Putamen (tissue), 1 donor: Measurements from ENCODE around the gene TMEM271.

Source experiments
- DNase-seq: peaks from one replicate; pipeline ENCODE4 v3.0.0-alpha.2; 2016; ENCODE audit warnings: low spot score

TMEM271 gene, protein sequence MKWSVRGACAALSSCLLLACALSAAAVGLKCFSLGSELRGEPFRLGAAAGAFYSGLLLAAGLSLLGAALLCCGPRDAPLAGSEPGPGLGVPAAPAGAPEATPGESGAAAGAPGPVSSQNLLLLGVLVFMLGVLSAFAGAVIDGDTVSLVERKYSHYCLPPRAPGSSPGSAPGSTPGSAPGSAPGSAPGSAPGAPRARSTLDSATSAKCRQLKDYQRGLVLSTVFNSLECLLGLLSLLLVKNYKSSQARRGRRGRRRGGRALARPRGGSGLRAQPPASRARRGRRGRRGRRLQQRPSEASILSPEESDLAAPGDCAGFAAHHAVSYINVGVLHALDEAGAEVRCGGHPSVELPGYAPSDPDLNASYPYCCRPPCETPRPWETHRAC

DNA sequence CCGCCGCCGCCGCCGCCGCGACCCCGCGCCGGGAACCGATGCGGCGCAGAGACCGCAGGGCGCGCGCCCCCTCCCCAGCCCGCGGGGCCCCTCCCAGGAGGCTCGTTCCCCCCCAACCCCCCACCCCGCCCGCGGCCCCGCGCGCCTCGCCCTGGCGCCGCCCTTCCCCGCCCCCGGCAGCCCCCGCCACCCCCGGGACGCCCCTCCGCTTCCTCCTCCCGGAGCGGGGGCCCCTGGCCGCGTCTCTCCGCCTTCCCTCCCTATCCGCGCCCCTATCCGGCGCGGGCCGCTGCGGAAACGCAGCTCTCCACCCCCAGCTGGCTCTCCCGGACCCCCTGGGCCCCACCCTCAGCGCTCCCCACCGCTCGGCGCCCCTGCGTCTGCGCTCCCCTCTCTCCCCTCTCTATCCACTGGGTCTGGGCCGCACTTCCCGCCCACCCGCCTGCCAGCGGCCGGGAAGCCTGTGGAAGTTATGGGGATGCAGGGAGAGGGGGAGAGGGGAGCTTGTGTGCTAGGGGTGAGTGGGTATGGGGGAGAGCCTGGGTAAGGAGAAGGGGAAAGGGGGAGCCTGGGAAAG lies at the start of gene TMEM271:
TMEM271 (minus strand) TSS at position 51 of the 577 bp plus-strand sequence. CDS start 233 bp downstream, outside the sequence.
- DNase-seq = no peak

DNA sequence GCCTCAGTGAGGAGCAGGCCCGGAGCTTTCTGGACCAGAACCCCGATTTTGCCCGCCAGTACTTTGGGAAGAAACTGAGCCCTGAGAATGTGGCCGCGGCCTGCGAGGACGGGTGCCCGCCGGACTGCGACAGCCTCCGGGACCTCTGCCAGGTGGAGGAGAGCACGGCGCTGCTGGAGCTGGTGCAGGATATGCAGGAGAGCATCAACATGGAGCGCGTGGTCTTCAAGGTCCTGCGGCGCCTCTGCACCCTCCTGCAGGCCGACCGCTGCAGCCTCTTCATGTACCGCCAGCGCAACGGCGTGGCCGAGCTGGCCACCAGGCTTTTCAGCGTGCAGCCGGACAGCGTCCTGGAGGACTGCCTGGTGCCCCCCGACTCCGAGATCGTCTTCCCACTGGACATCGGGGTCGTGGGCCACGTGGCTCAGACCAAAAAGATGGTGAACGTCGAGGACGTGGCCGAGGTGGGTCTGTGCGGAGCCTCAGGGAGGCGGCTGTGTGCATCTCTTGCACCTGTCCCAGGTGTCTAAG lies 49.6 kb upstream of the TMEM271 start:
- no peak for DNase-seq

DNA sequence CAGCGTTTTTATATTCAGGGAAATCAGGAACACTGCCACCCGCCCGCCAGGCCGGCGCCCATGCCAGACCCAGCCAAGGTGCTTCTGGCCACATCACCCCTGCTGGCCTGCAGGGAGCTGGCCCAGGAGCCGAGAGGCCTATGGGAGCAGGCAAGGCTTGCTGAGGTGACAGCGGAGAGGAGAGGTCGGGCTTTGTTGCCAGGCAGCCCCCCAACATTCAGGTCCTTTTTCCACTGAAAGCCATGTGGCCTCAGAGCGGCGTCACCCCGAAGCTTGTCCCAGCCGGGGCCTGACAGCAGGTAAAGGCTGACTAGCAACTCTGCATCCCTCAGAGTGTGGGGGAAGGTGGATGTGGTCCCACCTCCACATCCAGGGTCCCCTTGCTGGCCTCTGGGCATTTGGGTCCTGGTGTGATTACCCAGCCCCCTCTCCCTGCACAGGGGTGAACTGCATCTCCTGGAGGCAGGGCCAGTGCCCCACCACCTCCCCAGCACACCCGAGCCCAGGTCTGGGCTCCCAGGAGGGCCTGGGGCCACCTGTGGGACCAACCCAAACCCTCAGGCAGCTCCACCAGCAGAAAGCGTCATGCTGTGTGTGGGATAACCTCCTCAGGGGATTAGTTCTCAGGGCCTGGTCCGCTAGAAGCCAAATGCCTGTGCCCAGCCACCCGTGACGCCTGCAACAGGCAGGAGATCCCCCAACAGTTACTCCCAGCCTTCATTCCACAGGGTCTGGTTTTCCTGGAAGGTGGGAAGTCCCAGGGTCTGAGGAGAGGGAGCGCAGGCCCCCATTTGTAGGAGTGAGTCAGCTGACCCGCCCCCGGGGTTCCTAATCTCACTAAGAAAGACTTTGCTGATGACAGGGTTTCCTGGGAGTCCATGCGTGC lies 48.9 kb upstream of the TMEM271 start, which contains the start of gene PDE6B:
PDE6B (plus strand) TSS at position 869 of the 886 bp plus-strand sequence. CDS start 54 bp downstream, outside the sequence.
- no peak for DNase-seq

DNA sequence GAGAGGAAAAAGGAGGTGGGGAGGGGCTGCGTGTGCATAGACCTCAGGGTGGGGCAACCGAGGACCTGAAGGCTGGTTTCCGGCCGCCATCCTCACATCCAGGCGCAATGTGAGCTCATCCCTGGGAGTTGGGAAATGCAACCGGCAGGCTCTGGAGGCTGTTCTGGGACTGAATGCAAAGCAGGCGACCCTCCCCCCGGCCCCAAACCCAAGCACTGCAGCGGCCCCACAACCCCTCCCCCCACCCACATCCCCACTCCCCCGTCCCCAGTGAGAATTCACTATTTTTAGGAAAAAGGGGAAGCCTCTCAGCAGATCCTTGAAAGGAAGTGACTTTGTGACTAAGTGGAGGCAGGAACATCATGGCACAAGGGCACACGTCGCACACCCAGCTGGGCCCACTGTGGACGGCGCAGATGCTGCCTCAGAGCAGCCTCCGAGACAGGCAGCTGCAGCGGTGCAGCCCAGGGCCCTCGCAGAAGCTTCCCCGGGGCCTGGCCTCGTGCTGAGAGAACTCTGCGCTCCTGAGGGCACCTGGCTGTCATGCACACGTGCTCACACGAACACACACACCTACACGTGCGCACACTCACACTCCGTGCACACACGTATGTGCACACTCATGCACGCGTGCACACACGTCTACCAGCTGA lies 47.9 kb upstream of the TMEM271 start:
- DNase-seq = no peak

DNA sequence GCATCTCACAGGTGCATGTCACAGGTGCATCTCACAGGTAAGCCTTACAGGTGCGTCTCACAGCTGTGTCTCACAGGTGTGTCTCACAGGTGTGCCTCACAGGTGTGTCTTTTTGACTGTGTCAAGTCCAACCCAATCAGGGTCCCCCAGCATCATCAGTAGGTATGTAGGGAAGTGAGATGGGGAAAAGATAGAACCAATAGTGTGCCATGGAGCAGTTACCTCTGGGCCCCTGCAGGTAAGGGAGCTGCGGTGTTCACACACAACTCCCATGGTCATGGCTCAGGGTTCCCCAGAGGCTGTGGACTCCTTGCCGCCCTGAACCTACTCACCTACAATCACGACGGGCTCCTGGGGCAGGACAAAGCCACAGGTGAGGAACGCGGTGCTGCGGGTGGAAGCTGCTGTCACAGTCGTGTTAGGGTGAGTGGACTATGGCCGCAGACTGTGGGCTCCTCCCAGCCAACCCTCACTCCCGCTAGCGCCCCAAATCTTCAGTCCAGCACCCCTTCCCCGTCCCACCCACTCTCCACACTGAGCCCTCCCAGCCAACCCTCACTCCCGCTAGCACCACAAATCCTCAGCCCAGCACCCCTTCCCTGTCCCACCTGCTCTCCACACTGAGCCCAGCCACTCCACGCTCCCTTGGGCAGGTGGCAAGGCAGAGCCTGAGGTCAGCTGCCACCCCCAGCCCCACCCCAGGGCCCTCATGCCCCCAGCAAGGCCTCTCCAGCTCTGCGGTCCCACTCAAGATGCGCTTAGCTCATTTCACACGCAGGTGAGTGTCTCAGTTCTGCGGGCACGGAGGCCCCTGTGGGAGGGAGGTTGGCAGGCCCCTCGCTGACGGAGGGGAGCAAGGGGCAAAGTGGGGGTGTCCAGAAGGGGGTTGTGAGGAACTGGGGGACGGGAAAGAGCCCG lies 47.2 kb upstream of the TMEM271 start:
- no peak for DNase-seq

DNA sequence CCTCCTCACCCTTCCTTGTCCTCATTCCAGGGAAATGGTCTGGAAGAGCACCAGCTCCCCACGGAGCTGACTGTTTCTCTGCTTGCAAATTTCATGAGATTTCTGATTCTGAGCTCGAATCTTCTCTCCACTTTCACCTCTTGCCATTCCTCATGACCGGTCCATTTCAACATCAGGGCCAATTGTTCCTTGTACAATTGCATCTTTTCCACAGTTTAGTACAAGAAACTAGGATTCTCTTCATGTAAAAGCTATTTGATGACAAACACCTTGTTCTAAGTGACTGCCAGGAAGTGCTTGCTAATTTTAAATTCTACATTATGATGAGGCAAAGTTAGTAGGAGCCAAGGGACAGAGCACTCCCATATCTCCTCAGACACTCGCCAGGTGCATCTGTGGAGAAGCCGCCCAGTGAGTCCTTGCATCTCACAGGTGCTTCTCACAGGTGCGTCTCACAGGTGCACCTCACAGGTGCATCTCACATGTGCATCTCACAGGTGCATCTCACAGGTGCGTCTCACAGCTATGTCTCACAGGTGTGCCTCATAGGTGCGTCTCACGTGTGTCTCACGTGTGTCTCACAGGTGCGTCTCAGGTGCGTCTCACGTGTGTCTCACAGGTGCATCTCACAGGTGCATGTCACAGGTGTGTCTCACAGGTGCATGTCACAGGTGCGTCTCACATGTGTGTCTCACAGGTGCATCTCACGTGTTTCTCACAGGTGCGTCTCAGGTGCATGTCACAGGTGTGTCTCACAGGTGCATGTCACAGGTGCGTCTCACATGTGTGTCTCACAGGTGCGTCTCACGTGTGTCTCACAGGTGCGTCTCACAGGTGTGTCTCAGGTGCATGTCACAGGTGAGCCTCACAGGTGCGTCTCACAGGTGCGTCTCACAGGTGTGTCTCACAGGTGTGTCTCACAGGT lies 46.2 kb upstream of the TMEM271 start:
- no peak for DNase-seq

DNA sequence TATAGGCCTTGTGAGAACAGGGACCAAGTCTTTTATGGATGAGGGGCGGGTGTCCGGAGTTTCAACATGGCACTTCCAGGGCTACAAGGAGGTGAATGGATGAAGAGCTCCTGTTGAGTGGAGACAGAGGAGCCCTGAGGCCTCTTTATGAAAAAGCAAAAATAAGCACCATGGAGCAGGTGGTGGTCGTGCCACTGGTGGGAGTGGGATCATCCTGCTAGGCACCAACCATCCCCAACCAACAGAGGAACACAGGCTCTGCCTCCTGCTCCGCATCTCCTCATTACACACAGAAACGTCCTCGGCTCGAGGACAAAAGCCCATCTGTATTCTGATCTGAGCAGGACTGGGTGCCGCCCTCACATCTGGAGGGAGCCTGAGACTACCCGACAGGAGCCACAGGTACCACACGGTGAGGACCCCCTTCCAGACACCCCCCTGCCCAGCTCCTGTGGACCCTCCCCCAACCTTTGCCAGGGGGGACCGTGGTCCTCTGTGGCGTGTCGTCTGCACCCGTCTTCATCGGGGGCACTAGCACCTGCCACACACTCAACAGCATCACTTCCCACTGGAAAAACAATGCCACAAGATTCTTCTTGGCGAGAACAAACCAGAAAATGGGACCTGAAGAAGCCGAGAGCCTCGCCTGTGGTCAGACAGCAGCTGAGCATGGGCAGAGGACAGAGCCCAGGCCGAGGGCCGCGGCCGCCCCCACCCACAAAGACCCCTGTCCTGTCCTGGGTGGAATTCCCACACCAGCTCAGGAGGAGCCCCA lies 45.4 kb upstream of the TMEM271 start:
- DNase-seq = no peak

DNA sequence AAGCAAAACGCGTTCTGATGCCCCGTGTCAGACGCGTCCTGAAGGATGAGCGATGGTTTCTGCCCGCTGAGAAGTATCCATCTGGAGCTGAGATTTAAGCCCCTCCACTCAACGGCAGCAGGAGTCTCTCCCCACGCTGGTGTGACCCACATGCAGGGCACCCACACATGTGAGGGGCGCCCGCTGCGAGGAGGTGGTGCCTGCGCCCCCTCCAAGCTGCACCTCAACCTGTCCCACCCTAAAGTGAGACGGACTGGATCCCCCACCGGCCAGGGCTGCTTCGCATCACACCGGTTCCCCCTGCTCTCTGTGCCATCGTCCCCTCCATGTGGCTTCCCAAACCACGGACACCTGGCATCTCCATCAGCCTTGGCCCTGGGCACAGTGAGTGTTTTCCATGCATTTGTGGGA lies 44.8 kb upstream of the TMEM271 start:
- no peak for DNase-seq

DNA sequence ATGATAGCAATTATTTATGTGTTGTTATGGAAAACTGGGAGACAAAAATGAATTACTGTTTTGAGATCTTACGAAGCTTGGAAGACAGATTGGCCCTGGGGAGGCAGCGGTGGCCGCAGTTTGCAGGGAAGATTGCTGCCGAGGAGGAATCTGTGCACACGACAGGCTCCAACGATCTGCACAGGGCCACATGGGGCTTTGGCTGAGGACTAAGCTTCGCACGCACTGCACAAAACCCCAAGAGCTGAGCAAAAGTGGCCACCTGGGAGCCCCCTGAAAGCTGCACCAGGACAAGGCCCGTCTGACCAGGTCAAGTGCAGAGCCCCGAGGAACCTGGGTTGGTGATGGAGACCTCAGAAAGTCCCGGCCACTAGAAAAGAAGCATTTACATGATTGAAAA lies 44.1 kb upstream of the TMEM271 start:
- no peak for DNase-seq

DNA sequence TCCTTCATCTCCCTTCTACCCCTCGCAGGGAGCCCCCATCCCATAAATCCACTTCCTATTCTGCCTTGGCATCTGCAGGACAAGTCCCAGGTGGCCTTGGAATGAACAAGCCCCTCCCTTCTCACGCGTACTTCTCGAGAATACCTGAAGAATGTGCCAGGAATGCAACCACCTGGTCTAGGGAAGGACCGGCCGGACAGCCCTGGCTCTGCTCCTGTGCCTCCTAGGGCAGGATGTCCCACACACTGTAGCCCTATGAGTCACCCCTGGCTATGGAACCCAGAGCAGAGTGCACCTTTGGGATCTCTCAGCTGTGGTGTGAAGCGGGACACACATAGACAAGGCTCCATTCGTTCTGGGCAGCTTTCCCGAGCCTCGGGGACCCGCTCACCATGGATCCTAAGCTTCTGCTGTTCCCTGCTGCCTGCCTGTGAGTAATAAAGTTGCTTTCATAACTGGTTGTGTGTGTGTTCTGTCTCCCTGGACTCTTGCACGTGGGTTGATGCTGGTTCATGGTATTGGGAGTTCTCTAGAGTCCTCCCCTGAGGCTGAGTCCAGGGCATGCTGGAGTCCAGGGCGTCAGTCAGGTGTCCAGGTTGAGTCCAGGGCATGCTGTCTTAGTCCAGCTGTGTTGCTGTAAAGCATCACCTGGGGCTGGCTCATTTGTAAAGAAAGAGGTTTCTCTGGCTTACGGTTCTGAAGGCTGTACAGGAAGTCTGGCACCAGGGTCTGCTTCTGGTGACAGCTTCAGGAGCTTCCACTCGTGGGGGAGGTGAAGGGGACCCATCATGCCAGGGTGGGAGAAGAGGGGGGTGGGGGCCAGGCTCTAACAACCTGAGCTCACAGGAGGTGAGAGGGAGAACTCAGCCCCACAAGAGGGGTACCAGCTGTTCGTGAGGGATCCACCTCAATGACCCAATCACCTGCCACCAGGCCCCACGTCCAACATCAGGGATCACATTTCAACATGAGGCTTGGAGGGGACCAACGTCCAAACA lies 41.8 kb upstream of the TMEM271 start:
- DNase-seq = no peak

DNA sequence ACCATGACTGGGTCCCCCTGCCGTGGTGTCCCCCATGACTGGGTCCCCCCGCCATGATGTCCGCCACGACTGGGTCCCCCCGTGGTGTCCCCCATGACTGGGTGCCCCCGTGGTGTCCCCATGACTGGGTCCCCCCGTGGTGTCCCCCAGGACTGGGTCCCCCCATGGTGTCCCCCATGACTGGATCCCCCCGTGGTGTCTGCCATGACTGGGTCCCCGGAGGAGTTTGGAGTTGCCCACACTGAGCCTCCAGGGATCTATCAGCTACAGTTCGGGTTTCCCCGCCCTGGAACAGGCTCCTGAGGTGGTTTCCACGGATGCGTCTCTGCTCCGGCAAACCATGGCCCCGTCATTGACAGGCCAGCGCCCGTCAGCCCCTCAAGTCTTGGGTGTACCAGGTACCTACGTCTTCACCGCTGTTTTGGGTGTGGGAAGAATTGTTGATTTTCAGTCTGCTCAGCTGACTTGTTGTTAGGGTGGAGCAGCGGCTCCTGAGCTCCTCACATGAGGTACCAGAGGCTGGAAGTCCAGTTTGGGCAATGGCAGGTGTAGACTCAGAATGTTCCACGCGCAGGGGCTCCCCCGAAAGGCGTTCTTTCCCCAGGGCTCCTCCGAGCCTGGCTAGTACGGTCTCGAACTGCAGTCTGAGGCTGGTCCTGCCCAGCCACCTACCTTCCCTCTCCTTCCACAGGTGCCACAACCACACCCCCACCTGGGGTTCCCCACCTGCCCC lies 41.0 kb upstream of the TMEM271 start:
- no peak for DNase-seq

DNA sequence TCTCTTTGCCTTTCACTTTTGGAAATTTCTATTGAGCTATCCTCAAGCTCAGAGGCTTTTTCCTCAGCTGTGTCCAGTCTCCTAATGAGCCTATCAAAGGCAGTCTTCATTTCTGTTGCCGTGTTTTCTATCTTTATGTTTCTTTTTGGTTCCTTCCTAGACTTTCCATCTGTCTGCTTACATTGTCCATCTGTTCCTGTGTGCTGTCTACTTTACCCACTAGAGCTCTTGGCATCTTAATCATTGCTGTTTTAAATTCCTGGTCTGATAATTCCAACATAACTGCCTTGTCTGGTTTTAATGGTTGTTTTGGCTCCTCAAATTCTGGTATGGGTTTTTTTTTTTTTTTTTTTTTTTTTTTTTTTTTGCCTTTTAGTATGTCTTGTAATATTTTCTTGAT lies 40.0 kb upstream of the TMEM271 start:
- DNase-seq = no peak

DNA sequence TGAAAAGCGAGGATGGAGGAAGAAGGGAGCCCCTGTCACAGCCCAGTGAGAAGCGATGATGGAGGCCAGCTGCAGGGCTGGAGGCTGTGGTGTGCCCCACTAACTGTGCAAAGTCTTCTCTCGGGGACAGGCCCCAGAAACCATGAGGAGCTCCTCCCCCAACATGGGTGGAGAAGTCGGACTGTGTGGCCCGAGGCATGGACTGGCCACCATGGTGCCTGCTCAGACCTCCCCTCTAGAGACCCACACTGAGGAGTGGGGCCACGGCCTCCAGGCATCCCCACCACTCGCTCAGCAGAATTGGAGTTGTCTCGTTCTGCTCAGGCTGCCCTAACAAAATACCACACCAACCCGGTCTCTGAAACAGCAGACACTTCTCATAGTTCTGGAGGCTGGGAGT lies 37.0 kb upstream of the TMEM271 start:
- DNase-seq = no peak

DNA sequence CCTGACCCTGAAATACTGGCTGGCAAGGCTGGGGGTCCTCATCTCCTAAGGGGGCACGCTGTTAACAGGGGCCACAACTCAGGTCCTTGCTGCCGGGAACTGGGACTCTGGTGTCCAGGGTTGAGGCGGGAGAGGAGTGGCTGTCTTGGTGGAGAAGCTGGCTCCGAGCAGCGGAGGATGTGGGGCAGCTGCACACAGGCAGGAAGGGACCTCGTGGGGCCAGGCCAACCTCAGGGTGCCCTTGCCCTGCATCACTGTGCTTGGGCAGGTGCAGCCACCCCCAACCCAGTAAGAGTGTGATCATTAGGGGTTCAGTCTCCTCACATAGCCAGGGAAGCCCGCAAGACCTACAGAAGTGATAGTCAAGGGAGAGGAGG lies 36.6 kb upstream of the TMEM271 start:
- no peak for DNase-seq

DNA sequence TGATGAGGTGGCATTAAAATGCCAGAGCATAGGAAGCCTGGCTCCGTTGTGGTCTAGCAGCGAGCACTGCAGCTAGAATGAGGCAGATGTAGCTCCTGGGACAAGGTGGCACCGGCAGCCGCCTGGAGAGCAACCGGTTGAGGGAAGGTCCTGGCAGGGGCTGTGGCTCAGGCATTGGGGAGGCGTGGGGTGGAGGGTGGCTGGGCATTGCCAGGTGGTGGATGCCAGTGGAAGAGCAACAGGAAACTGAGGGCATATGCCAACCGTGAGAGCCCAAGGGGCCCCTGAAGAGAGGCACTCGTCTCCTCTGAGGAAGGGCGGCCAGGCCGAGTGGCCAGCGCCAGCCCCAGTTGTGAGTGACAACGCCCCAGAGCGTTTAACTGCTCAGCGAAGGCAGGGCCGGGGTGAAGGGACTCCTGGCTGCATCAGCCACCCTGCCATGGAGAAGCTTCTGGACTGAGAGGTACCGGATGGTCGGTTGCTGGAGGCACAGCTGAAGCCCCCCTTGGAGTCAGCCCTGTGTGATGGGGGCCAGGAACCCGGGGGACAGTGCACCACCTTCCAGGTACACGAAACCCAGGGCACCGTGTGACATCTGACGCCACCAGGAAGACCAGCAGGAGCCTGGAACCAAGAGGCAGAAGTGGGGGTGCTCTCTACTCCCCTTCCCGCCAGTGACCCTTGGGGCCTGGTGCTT lies 36.1 kb upstream of the TMEM271 start:
- DNase-seq = no peak
